ENCODE measurements around the gene ANP32A. TPM values are rescaled to one million over a fixed set of nuclear protein-coding genes. Genes with fewer than 3 reads are reported as not detected.
A peak's percentile ranks its signal among the peaks of the same experiment; 100 is the strongest.

The ANP32A gene
- total and polyA plus RNA-seq, 9 of the 15 experiments (the other 6 are each of a cell fraction or from before 2014, with no cell fraction given), result 13.2 to 656 (median 210) TPM

DNA sequence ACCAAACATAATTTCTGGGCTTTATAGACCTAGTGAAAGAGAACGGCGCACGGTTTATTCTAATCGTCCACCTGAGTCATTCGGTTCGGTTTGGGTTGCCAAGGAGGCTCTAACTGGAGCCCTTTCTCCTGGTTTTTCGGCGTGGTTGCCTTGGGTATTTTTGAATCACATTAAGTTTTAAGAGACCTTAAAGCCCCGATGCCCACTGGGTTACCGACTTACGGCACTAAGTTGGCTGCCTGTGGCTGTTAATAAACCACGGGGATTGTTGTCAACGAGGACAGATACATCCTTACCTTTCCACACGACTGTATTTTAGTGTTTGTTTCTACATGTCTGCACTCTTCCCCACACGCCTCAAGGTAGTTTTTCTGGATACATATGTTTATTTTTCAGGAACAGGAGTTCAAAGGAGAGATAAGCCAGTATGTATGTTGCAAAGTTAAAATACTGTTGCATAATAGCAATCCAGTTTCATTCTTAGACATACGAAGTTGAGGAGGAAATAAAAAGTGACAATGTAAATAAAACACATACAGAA is 1.2 kb upstream of the ANP32A start:
- WGBS (ENCODE audit: insufficient coverage, low coverage, missing lambda C conversion rate), result under 1% methylated on average over 16 of the region's 16 CpGs
- H3K9me1 ChIP-seq (ENCODE audit: control insufficient read depth, insufficient read depth, low read length), result no peaks in the 10 kb centered on the region
- ATAC-seq (no peak), FAIRE-seq (peak; percentile 46), DNase-seq (ENCODE audit: extremely low read depth in 1 of 4, low spot score in 3 of 4) (peak in 1 of 4 experiments; percentile 31)
- TF ChIP-seq ARID1B (IDR thresholded peaks at IDR 0.05) (0 out of 2 replicates have a peak, but pooled peaks have one; percentile 26), SIN3B (IDR thresholded peaks at IDR 0.05; ENCODE audit: low read depth) (no peak), COPS2 (conservative IDR thresholded peaks at IDR 0.05) (no peak), ARNT (IDR thresholded peaks at IDR 0.05) (peak in 1 of 2 experiments; percentile 73; a peak in 1 of 4 replicates), EP400 (IDR thresholded peaks at IDR 0.05) (0 out of 2 replicates have a peak, but pooled peaks have one; percentile 31), SAP30 (IDR thresholded peaks at IDR 0.05; ENCODE audit: borderline replicate concordance, insufficient read depth, low read depth, low read length, poor library complexity, severe bottlenecking) (peak; percentile 44), DPF2 (IDR thresholded peaks at IDR 0.05) (0 out of 2 replicates have a peak, but pooled peaks have one; percentile 34), LEF1 (IDR thresholded peaks at IDR 0.05) (peak; percentile 41; the same call in 1 of the 2 replicates), CEBPB (tag; IDR thresholded peaks at IDR 0.05) (peak; percentile 96), CEBPG (CRISPR knock-in tag; IDR thresholded peaks at IDR 0.05) (peak; percentile 65; the same call in 1 of the 2 replicates), CEBPG (tag; conservative IDR thresholded peaks at IDR 0.05 in 1 of 2, IDR thresholded peaks at IDR 0.05 in 1 of 2) (peak; percentile 89 to 97), CBX3 (IDR thresholded peaks at IDR 0.05; ENCODE audit: borderline replicate concordance in 1 of 2, low read length in 2 of 2) (no peak)
- TF ChIP-seq, protein P1, sequence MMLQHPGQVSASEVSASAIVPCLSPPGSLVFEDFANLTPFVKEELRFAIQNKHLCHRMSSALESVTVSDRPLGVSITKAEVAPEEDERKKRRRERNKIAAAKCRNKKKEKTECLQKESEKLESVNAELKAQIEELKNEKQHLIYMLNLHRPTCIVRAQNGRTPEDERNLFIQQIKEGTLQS (IDR thresholded peaks at IDR 0.05), result peak; percentile 47; the same call in 1 of the 2 replicates
- TF ChIP-seq, protein P1 (CRISPR knock-in tag; conservative IDR thresholded peaks at IDR 0.05), result no peak
- intact Hi-C loops (cut with micrococcal nuclease), result no loop called here
- H3K27me3 ChIP-seq (ENCODE audit: control insufficient read depth in 2 of 2, insufficient read depth in 2 of 2, low read length in 2 of 2), result no peaks in the 10 kb centered on the region
- peak overlapping the region; percentile 99 for H3K27ac ChIP-seq (ENCODE audit: extremely low read depth, low read depth, low read length)
- peak overlapping the region; percentile 52 for H2AFZ ChIP-seq (ENCODE audit: low read depth, low read length)
- no peaks in the 10 kb centered on the region for H4K20me1 ChIP-seq (replicated peaks; ENCODE audit: control insufficient read depth, insufficient read depth, low read length)
- H3K4me1 ChIP-seq (replicated peaks in 1 of 2; ENCODE audit: control insufficient read depth in 2 of 2, insufficient read depth in 2 of 2, low read length in 2 of 2), result peaks cover 4 to 15% of the 10 kb centered on the region in 2 experiments; a peak in 3 of 5 replicates
- peaks cover 59% of the 10 kb centered on the region for H3K79me2 ChIP-seq (ENCODE audit: control insufficient read depth, insufficient read depth, low read length)
- H3K4me3 ChIP-seq, result peak overlapping the region; percentile 63
- peaks cover 2% of the 10 kb centered on the region; the same call in 1 of the 3 replicates for H3K36me3 ChIP-seq (ENCODE audit: control insufficient read depth, insufficient read depth, low read length)
- BruUV-seq (replicated peaks), result TSS peak; percentile 54
- H3K9ac ChIP-seq (ENCODE audit: insufficient read depth in 1 of 2, low read depth in 2 of 2, low read length in 2 of 2), result peak overlapping the region; percentile 70 to 96
- no peaks in the 10 kb centered on the region for H3K9me3 ChIP-seq (replicated peaks; ENCODE audit: control insufficient read depth, insufficient read depth, low read depth, low read length)
- H3K4me2 ChIP-seq (ENCODE audit: insufficient read depth, low read length), result peak overlapping the region; percentile 77
- in situ Hi-C loops (cut with MboI), result no loop called here
- ChIA-PET POLR2A (no interaction called here), CTCF (ENCODE audit: low intra/inter-chr PET ratio) (no interaction called here)

All from K562 (cell line).